HG03520 (cell line): Measurements from ENCODE around the gene PPP4C.
"Not testable (repeated sequence)": the region's sequence is repeated elsewhere in the genome, so short reads cannot be mapped to it uniquely, and the experiment has no call there.

Experiments
- ATAC-seq: cut with Tn5 transposase; IDR thresholded peaks from one replicate; pipeline ENCODE4 v1.9.1; 2021; ENCODE audit warnings: mild to moderate bottlenecking, moderate library complexity; ENCODE audit not compliant: unreplicated experiment

The PPP4C gene

DNA sequence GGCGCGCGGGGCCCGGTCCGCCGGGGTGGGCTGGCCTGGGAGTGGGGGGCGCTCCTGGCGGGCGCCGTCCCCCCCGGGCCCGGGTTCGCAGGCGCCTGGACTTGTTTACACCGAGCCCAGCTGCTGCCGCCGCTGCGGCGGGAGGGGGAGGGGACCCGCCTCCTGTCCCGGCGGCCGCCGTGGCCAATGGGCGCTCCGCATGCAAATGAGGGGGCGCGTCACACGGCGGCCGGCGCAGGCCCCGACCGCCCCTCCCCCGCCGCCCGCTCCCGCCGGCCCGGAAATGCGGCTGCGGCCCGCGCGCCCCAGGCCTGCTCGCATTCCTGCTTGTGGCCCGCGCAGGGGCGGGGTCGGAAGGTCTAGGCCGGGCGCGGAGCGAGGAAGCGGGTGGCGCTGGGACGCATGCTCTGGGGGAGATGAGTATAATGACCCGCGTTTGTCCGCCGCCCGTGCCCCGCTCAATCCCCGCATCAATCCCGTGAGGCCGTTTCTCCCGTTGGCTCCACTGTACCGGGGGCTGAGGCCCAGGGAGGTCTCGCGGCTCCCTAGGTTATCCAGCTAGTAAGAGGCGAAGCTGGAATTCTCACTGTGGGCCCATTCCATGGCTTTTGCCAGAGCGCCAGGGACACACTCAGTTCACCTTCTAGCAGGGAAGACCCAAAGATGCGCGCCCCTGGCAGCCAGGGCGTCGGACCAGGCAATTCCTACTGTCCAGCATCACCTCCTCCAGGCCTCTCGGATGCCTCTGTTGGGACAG lies 20.5 kb downstream of the PPP4C start, which contains the start of gene YPEL3:
YPEL3 (minus strand) TSS at position 109 of the 757 bp plus-strand sequence. CDS start 731 bp downstream, outside the sequence.
- ATAC-seq: no peak

DNA sequence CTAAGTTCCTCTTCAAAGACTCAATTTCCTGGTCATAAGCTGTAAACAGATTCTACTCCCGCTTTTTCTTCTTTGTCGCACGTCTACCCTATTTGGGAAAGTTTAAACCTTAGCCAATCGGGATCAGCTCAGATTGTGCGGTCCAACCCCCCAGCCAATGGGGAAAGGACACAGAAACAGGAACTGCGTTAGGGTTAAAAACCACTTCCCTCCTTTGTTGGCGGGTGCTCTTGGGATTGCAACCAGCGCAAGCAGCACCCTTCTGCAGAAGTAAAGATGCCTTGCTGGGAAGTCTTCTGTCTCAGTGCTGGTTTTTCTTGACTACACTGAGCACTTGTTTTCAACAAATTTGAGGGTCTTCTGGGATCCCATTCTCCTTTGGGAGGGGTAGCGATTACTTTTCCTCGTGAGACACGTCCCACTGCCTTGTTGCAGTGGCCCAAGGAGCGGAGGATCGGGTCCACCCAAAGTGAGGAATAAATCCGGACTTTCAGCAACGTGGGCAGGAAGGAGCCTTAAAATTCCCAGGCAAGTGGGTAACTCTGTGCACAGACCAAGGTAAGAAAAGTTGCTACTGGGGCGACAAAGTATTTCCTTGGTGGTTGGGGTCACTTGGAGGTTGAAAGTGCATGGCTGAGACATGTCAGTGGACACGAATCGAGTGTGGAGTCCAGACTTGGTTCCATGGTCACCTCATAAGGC lies 21.2 kb downstream of the PPP4C start:
- no peak for ATAC-seq

DNA sequence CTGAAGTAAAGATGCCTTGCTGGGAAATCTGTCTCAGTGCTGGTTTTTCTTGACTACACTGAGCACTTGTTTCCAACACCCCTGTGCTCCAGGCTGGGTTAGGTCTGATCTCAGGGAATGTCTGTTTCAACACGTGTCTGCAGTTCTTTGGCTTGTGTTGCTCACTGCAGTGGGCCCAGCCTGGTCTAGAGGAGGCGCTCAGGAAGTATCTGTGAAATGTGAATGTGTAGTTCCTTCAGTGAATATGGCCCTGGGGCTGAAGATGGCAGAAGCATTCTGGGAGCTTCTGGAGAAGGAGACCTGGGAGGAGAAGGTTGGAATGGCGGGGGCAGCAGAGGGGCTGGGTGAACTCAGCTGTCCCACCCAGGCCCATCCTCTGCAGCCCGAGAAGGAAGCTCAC lies 28.3 kb downstream of the PPP4C start:
- ATAC-seq: no peak

DNA sequence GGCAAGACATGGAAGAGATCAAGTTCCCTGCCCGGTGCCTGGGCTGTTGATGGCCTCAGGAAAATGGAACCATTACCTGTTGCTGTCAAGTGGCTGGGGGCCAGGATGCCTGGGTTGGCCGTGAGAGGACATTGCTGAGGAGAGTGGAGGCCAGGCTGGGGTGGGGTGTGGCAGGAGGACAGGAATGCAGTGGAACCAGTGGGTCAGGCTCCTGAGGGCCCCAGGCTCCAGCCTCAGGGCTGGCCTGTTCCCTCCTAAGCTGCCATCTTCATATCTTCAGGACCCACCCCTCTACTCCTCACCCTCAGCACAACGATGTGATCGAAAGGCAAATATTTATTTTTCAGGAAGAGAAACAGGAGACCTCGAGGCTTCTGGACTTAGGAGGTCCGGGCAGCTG lies 28.7 kb downstream of the PPP4C start:
- ATAC-seq: no peak

DNA sequence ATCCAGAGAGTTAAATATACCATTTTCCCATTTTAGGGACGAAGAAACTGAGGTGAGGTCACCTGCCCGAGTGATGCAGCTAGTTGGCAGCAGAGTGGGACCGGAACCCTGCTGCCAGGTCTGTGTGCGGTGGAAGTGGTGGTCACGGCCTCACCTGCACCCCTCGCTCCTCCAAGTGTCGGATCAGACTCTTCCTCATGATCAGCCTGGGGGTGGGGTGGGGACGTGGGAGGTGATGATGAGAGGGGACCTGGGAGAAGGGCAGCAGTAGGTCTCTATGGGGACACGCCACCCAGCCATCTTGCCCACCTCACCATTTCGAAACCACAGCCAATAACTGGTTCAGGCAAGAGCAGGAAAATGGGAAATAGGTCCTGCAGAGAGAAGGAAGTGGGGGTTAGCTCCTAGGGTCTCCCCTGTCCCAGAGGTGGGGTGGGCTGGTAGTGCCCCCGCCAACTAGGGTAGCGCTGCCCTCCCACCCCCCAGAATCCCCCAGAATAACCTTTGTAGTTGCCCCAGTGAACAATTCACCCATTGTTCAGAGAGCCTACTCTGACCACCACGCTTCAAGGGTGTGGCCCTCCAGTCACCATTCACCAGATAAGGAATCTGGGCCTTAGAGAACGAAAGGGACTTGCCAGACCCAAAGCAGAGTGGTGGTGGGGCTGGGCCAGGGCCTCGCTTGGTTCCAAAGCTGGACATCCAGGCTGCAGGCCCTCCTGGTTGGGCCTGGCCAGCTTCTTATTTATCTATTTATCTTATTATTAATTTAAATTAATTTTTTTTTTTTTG lies 32.5 kb downstream of the PPP4C start:
- ATAC-seq: no peak

DNA sequence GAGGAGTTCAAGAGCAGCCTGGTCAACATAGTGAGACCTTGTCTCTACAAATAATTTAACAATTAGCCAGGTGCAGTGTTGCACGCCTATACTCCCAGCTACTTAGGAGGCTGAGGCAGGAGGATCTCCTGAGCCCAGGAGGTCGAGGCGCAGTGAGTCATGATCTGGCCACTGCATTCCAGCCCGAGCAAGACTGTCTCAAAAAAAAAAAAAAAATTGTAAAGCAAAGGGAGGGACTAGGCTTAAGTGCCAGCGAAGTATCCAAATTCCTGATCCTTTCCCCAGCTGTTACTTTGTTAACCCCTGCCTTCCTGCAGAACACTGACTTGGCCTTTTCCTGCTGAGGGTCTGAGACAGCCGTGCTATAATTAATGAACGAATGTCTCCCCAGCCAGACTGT lies 34.9 kb downstream of the PPP4C start:
- ATAC-seq: no peak

DNA sequence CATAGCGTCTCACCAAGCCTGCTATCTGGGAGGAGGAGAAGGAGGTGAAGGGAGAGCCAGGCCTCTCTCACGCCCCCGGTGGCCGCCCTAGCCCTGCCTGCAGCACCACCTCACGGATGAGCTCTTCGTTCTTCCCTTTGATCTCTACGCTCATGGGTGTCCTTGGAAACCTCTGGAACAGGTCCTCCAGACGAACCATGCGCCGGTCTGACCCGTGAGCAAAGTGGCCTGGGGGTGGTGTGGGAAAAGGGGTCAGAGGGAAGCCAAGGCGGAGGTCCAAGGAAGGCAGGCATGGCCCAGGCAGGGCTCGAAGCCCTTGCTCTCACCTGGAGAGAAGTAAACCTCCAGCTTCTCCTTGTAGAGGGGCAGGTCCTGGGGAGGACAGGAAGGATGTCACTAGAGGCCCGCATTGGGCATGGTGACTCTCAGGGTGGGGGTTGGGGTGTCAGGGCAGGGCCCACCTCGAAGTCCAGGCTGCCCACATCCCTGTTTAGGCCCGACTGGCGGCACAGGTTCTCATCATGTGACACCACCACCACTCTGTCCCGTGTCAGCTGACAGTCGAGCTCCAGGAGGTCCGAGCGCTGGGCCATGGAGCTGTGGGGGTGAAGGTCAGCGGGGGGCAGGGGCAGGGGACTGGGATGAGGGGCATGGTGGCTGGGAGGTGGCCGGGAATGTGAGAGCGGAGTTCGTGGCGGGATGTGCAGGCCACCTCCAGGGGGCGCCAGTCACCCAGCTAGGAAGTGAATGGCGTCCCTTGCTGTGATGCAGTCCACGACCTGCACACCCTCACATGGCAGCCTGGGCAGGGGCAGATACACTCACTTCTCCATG lies 36.6 kb downstream of the PPP4C start:
- no peak for ATAC-seq

DNA sequence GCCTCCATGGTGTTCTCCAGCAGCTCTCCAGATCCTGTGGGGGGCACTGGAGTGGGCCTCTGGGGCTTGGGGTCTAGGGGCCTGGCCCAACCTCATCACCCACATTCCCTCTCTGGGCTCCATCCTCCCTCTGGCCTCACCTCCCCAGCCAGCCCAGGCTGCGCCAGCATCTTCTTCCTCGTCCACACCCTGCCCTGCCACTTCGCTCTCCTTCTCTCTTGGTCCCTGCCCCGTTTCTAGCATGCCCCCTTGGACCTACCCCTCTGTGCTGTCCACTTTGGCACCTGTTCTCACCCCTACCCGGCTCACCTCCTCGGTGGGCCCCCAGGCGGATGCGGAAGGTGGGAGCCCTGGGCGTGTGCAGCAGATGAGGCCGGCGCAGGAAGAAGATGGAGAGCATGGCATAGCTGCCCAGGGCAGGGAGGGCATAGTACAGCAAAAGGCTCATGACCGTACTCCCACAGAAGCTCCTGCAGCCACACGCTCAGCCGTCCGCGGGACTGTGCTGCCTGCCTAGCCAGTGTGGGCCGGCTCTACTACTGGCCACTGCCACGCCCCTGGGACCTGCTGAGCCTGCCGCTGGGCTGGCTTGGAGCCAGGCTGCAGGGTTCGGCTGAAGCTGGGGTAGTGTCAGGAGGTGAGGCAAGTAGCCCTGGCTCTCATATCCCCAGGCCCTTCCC lies 37.4 kb downstream of the PPP4C start, which contains the start of gene GDPD3:
GDPD3 (minus strand) TSS at position 507 of the 680 bp plus-strand sequence; CDS start at position 448, 59 bp downstream.
- ATAC-seq: no peak

DNA sequence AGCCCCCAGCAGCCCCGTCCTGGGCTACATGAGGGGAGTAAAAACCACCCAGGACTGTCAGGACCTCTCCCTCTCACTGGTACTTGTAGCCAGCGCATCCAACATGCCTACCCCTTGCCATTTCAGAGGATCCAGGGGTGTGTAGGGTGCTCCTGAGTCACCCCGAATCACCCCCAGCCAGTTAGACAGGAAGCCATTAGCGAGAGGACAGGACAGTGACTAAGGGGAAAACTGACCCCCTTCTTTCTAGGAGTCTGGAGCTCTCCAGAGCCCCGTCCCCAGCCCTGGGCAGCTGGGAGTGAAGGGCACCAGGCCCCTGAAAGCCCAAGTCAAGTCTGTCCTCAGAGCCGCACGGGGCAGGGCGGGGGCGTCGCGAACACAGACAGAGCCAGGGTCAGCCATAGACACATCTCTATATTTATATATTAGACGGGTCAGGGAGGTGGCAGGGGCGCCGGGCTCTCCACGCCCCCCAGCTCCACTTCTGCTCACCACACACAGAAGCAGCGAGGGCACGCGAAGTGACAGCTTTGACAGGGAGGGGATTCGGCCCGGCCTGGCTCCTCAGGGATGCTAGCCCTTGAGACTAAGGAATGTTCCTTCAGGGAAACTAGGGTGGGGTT lies 38.0 kb downstream of the PPP4C start:
- ATAC-seq: no peak

DNA sequence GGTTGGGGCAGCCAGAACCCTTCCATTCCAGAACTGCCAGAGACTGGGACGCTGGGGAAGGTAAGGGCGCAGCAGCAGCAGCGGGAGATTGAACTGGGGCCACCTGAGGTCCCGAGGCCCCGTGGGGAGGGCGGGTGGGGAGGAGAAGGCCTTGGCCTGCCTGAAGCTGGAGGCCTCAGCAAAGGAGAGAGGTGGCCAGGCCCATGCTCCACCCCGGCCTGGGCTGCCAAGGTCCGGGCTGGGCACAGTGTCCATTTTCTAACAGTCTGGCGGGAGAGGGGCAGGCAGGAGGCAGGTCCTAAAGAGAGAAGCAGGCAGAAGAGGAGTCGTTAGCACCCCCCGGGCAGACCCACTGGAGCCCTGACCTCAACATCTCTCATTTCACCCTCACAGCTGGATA lies 38.6 kb downstream of the PPP4C start:
- no peak for ATAC-seq

DNA sequence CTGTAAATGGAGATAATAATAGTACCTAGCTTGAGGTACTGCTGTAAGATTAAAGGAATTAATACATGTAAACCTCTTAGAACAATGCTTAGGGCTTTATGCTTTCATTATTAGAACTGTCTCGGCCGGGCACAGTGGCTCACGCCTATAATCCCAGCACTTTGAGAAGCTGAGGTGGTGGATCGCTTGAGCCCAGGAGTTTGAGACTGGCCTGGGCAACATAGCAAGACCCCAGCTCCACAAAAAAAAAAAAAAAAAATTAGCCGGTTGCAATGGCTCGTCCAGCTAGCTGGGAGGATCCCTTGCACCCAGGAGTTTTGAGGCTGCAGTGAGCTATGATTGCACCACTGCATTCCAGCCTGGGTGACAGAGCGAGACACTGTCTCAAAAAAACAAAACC lies 39.0 kb downstream of the PPP4C start:
- ATAC-seq: not testable (repeated sequence)

DNA sequence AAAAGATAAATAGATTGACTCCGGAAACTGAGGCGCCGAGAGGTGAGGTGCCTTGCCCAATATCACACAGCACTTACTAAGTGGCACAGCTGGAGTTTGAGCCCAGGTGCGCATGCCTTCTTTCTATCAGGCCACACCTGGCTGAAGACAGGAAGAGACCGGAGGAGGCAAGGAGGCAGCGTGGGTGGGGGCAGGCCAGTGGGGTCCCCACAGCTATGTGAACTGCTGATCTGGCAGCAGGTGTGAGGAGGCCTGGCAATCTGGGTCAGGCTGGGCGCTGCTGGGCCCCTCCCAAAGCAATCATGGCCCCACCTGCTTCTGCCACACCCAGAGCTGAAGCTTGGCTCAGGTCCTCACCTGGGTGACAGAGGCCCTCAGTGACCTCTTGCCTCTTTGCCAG lies 39.4 kb downstream of the PPP4C start:
- no peak for ATAC-seq

DNA sequence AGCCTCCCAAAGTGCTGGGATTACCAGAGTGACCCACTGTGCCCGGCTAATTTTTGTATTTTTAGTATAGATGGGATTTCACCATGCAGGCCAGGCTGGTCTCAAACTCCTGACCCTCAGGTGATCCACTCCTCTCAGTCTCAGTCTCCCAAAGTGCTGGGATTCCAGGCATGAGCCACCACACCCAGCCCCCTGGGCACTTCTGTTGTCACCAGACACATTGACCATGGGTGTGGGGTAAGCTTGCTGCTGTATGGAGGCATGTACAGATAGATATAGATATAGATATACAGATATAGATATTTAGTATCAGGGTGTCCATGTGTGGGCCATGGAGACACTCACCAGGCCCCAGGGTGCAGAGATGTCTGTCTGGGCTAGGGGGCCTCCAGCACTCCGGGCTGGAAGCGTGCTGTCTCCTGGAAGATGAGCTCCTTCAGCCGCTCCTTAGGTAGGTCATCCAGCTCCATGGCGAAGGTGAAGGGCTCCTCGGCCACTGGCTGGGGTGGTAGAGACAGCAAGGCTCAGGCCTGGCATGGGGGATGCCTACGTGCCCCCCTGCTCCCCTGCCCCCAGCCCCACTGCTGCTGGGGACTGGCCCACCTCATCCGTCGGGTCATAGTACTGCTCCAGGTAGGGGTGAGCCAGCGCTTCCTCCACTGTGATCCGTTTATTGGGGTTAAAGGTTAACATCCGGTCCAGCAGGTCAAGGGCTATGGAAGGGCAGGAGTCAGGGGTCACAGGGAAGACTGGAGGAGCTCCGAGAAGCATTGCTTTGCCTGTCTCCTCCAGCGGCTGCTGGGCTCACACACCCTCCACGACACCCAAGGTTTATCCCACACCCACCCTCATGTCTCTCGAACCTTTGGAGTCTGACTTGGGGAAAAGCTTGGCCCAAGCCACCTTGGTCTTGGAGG lies 40.8 kb downstream of the PPP4C start:
- no peak for ATAC-seq

DNA sequence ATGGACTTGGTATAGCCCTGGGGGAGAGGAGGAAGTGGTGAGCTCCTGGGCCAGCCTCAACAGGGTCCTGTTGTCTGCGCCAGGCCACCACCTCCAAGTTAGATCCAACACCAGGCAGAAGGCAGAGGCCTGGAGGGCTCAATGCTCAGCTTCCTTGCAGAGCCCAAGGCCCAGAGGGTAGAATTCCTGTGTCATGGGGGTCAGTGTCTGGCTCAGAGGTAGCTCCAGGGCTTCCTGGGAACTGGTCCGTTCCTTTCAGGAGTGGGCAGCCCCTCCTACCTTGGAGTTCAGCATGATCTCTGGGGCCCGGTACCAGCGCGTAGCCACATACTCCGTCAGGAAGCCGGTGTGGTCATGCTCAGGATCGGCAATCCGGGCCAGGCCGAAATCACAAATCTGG lies 42.0 kb downstream of the PPP4C start:
- no peak for ATAC-seq

DNA sequence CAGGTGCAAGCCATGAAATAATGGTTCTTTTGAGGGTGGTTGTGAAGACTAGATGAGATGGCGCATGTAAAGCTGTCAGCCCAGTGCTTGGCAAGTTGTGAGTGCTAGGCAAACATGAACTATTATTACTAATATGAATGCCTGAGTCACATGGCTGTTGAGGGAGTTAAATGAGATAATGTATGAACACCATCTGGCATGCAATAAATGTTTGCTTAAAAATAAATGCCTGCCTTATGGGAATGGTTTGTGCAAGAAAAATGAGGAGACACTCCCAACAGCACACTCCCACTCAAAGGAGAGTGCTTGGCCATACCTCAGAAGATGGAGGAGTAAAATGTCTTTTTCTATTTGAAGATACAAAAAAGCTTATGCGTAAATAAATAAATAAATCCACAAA lies 43.6 kb downstream of the PPP4C start:
- no peak for ATAC-seq

DNA sequence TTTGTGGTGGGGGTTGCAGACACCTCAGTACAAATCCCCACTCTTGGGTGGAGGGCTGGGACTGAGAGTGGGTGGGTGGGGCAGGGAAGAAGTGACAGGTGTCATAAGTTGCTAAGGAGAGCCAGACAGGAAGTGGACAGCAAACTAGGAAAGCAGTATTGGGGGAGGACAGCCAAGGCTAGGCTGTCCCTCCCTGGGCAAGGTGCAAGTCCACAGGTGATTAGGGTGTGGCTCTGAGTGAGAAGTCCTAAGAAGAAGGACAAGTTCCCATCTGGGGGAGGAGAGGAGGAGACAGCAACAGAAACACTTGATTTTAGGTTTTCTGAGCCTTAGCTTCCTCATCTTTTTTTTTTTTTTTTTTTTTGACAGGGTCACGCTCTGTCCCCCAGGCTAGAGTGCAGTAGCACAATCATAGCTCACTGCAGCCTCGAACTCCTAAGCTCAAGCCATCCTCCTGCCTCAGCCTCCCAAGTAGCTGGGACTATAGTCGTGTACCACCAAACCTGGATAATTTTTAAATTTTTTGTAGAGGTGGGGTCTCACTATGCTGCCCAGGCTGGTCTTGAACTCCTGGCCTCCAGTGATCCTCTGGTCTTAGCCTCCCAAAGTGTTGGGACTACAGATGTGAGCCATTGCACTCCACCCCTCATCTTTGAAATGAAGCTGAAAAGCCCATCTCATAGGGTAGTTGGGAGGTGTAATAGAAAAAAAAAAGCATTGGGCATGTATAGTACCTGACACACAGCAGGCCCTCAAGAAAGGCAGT lies 44.7 kb downstream of the PPP4C start:
- ATAC-seq: no peak

DNA sequence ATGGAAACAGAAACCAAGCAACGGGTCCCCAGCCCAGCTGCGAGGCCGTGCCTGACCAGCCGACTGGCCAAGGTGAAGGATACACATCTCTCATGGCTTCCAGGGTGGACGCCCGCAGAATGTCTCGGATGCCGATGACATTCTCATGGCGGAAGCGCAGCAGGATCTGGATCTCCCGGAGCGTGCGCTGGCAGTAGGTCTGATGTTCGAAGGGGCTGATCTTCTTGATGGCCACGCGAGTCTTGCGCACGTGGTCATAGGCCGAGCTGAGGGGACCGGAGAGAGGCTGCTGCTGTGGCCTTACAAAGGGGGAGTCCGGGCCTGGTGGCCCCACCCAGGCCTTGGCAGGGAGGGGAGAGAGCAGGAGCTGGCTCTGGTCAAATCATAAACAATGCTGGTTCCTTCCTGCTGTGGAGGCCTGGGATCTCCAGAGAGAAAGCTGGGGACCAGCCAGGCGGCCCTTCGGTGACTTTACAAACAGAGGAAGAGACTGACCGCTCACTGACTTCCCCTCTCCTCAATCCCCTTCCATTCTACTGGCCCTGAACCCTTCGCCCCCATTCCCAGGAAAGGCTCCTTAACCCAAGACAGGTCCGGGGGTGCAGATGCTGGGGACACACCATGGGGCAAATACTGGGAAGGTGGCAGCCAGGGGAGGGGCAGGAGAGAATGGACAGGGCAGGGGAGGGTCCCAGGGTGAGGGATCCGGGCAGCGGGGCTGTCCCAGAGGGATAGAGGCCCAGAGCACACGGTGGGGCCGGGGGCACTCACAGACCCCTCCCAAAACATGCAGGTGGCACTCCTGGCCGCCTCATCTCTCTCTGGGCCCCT lies 46.2 kb downstream of the PPP4C start:
- ATAC-seq: no peak
